Urinary bladder (tissue), 2 donors: ENCODE data around the gene CRHR2. TPM values are rescaled to one million over a fixed set of nuclear protein-coding genes. Genes with fewer than 3 reads are reported as not detected.

Source experiments
- polyA plus RNA-seq: library from polyadenylated mRNA; stranded (reverse); fragments of 200-250 nt; gene quantifications from one replicate; pipeline ENCODE4 v1.2.3, GENCODE V29; 2013
- total RNA-seq: library from RNA; depleted of rRNA; stranded (reverse); fragments of >200 nt; gene quantifications from one replicate; pipeline ENCODE4 v1.2.3, GENCODE V29; 2014
- donor health status: healthy.

CRHR2 gene
- total and polyA plus RNA-seq, 2 donors = 0.03 to 0.16 TPM

Other genes starting within 250 kb of the CRHR2 start
- gene NOD1, start 203.7 kb downstream of the CRHR2 start, total RNA-seq = 14.9 TPM
- gene NOD1, start 203.7 kb downstream of the CRHR2 start, polyA plus RNA-seq = 9.8 TPM
- 33.6 TPM for gene GGCT, start 177.6 kb downstream of the CRHR2 start, total RNA-seq
- gene GGCT, start 177.6 kb downstream of the CRHR2 start, polyA plus RNA-seq = 36.1 TPM
- gene GARS1, start 87.6 kb downstream of the CRHR2 start, total RNA-seq = 76.7 TPM
- gene GARS1, start 87.6 kb downstream of the CRHR2 start, polyA plus RNA-seq = 51.5 TPM
- 24.8 TPM for gene INMT, start 69.7 kb upstream of the CRHR2 start, total RNA-seq
- gene INMT, start 69.7 kb upstream of the CRHR2 start, polyA plus RNA-seq = 12.8 TPM
- 12.8 TPM for gene MINDY4, start 89.0 kb upstream of the CRHR2 start, total RNA-seq
- gene MINDY4, start 89.0 kb upstream of the CRHR2 start, polyA plus RNA-seq = 5.6 TPM
- gene AQP1, start 229.4 kb upstream of the CRHR2 start, total RNA-seq = 70.9 TPM
- 394 TPM for gene AQP1, start 229.4 kb upstream of the CRHR2 start, polyA plus RNA-seq